HepG2 (cell line): Measurements from ENCODE around the gene NHSL1. TPM values are rescaled to one million over a fixed set of nuclear protein-coding genes. Genes with fewer than 3 reads are reported as not detected.

Experiments
- ATAC-seq: fragments of 200-7000 bp; cut with Tn5 transposase; 3 replicates; pipeline ENCODE4 v1.9.1; 2020; ENCODE audit warnings: mild to moderate bottlenecking, moderate library complexity
- BruUV-seq: library from RNA; stranded (reverse); fragments of 400-500 nt; replicated peaks from 2 replicates; lab custom pipeline; 2021; lab: Mats Ljungman, UMichigan
- CTCF ChIA-PET: fragments of 300-600 bp; formaldehyde crosslinking; extraction: SDS; loops from one replicate; lab custom pipeline; 2021; ENCODE audit warnings: low total read pairs, inconsistent platforms, low intra/inter-chr PET ratio; lab: Yijun Ruan, JAX
- POLR2A ChIA-PET: fragments of 350-600 bp; sonication (Branson Sonifier 250); formaldehyde crosslinking; loops from one replicate; lab custom pipeline; 2020; ENCODE audit warnings: antibody characterized with exemption, inconsistent platforms; lab: Yijun Ruan, JAX
- DNase-seq: peaks from one replicate; pipeline ENCODE4 v3.0.0-alpha.2; 2015; ENCODE audit warnings: low spot score
- FAIRE-seq: peaks from 3 replicates; lab custom pipeline; 2011; peaks lifted over from hg19 to GRCh38; lab: Jason Lieb, UNC
- H2AFZ ChIP-seq: one replicate; pipeline ENCODE4 v1.6.1; 2011; ENCODE audit warnings: low read length, inconsistent platforms
- H3K27ac ChIP-seq: fragments of 300-600 bp; 3 replicates; pipeline ENCODE4 v1.8.0; 2011; ENCODE audit warnings: mixed run types, mild to moderate bottlenecking, mixed read lengths, low read length, inconsistent platforms; ENCODE audit not compliant: insufficient read depth; ENCODE audit errors: extremely low read length
- H3K27me3 ChIP-seq, 2 experiments: fragments of 200-600 bp in 1 of 2; 2 replicates in 1 of 2; 3 replicates in 1 of 2; pipeline versions ENCODE4 v1.6.0 to v1.8.0; 2011; ENCODE audit warnings: low read length in 2 of 2, mild to moderate bottlenecking in 2 of 2, moderate library complexity in 2 of 2, inconsistent platforms in 1 of 2; ENCODE audit not compliant: insufficient read depth in 2 of 2, control insufficient read depth in 1 of 2
- H3K36me3 ChIP-seq, 2 experiments: fragments of 200-600 bp in 1 of 2; replicated peaks in 1 of 2; 2 replicates in 1 of 2; 3 replicates in 1 of 2; pipeline versions ENCODE4 v1.5.1 to v1.8.0; 2011; ENCODE audit warnings: low read length in 2 of 2, inconsistent platforms in 1 of 2; ENCODE audit not compliant: insufficient read depth in 2 of 2, control insufficient read depth in 1 of 2
- H3K4me1 ChIP-seq: 2 replicates; pipeline ENCODE4 v1.5.1; 2012; ENCODE audit warnings: low read length, inconsistent platforms; ENCODE audit not compliant: insufficient read depth
- H3K4me2 ChIP-seq: 2 replicates; pipeline ENCODE4 v1.6.0; 2011; ENCODE audit warnings: low read depth, low read length, inconsistent platforms
- H3K4me3 ChIP-seq, 3 experiments: fragments of 200-600 bp in 1 of 3; sonication (generic), shearing (Covaris generic) in 1 of 3; replicated peaks in 1 of 3; 2 replicates each; pipeline ENCODE4 v1.5.1; 2011 to 2016; ENCODE audit warnings: low read length in 3 of 3, inconsistent platforms in 2 of 3, low read depth in 2 of 3, mild to moderate bottlenecking in 2 of 3, control low read depth in 1 of 3, mixed read lengths in 1 of 3; ENCODE audit not compliant: insufficient read depth in 1 of 3
- H3K79me2 ChIP-seq: one replicate; pipeline ENCODE4 v1.6.1; 2011; ENCODE audit warnings: low read length, inconsistent platforms; ENCODE audit not compliant: insufficient read depth
- H3K9ac ChIP-seq: 2 replicates; pipeline ENCODE4 v1.6.0; 2011; ENCODE audit warnings: mild to moderate bottlenecking, low read depth, low read length, inconsistent platforms; ENCODE audit not compliant: insufficient read depth
- H3K9me3 ChIP-seq: 2 replicates; pipeline ENCODE4 v1.5.1; 2012; ENCODE audit warnings: mild to moderate bottlenecking, low read length
- H4K20me1 ChIP-seq: 2 replicates; pipeline ENCODE4 v1.6.0; 2011; ENCODE audit warnings: inconsistent platforms, mild to moderate bottlenecking, low read length, moderate library complexity; ENCODE audit not compliant: insufficient read depth
- FIP1L1 ChIP-seq: fragments of 200-400 bp; formaldehyde crosslinking; IDR thresholded peaks from 2 replicates; pipeline ENCODE4 v1.6.1; 2018; ENCODE audit warnings: low read depth, mild to moderate bottlenecking, low read length, moderate library complexity, borderline replicate concordance; ENCODE audit not compliant: insufficient read depth
- KAT2B ChIP-seq: fragments of 150-350 bp; IDR thresholded peaks from 2 replicates; pipeline ENCODE4 v1.6.1; 2014; ENCODE audit warnings: low read depth, low read length, borderline replicate concordance
- KLF16 ChIP-seq, 2 experiments: sonication (generic) in 1 of 2; formaldehyde crosslinking in 1 of 2; IDR thresholded peaks; 2 replicates each; pipeline versions ENCODE4 v1.6.1 to v1.8.0; 2016 to 2023; ENCODE audit warnings: missing genetic modification reagents in 2 of 2, missing compliant biosample characterization in 1 of 2
- MXD4 ChIP-seq: IDR thresholded peaks from 2 replicates; pipeline ENCODE4 v1.6.1; 2016; ENCODE audit warnings: mild to moderate bottlenecking, missing biosample characterization, missing genetic modification reagents
- NFIB ChIP-seq: sonication (generic); formaldehyde crosslinking; IDR thresholded peaks from 2 replicates; pipeline ENCODE4 v1.9.0; 2021; ENCODE audit warnings: missing genetic modification reagents, mild to moderate bottlenecking, borderline replicate concordance
- PAXIP1 ChIP-seq: sonication (generic); formaldehyde crosslinking; conservative IDR thresholded peaks from 2 replicates; pipeline ENCODE4 v1.4.0; 2020; ENCODE audit warnings: mild to moderate bottlenecking, missing genetic modification reagents, moderate library complexity
- RAD21 ChIP-seq: fragments of 450-650 bp; formaldehyde crosslinking; IDR thresholded peaks from 2 replicates; pipeline ENCODE4 v1.5.0; 2020; ENCODE audit warnings: mild to moderate bottlenecking
- SOX13 ChIP-seq, 3 experiments: fragments of 450-650 bp in 1 of 3; sonication (generic) in 1 of 3; formaldehyde crosslinking in 1 of 3; IDR thresholded peaks in 2 of 3; conservative IDR thresholded peaks in 1 of 3; 2 replicates each; pipeline versions ENCODE4 v1.5.0 to v1.6.1; 2016 to 2020; ENCODE audit warnings: antibody characterized with exemption in 1 of 3, mild to moderate bottlenecking in 1 of 3, missing compliant biosample characterization in 1 of 3, missing genetic modification reagents in 1 of 3, moderate library complexity in 1 of 3
- TARDBP ChIP-seq: sonication (generic); formaldehyde crosslinking; IDR thresholded peaks from 2 replicates; pipeline ENCODE4 v1.8.0; 2022; ENCODE audit warnings: mild to moderate bottlenecking, missing genetic modification reagents
- ZMAT3 ChIP-seq: sonication (generic); formaldehyde crosslinking; conservative IDR thresholded peaks from 2 replicates; pipeline ENCODE4 v1.7.0; 2021; ENCODE audit warnings: missing genetic modification reagents
- ZNF24 ChIP-seq: fragments of 450-650 bp; IDR thresholded peaks from 2 replicates; pipeline ENCODE4 v1.6.1; 2017; ENCODE audit warnings: antibody characterized with exemption, mild to moderate bottlenecking
- ZNF468 ChIP-seq: sonication (generic); formaldehyde crosslinking; IDR thresholded peaks from 2 replicates; pipeline ENCODE4 v1.8.0; 2022; ENCODE audit warnings: mild to moderate bottlenecking, moderate library complexity, missing genetic modification reagents
- in situ Hi-C: cut with HindIII; loops from 2 replicates; pipeline ENCODE4 v1.10.0; 2017; ENCODE audit warnings: low pct_unique_long_range_greater_than_20kb; ENCODE audit not compliant: extremely low pct_ligation_motif_present
- intact Hi-C: fragments of 100-400 bp; cut with micrococcal nuclease; formaldehyde crosslinking; loops from one replicate; pipeline ENCODE4 v1.10.0; 2022; ENCODE audit not compliant: unreplicated experiment
- polyA plus RNA-seq, 8 experiments: library from polyadenylated mRNA; depleted of rRNA in 3 of 8; stranded (reverse) in 7 of 8; unstranded in 1 of 8; fragments of >200 nt; fragmentation: Illumina TruSeq in 4 of 8; extraction: Trizol in 4 of 8; gene quantifications; 2 replicates each; pipeline versions ENCODE4 v1.2.1 to v1.2.3, GENCODE V29; 2011 to 2016; ENCODE audit warnings: low read depth in 4 of 8, missing spikeins in 1 of 8, mixed read lengths in 1 of 8; ENCODE audit not compliant: insufficient read depth in 1 of 8
- total RNA-seq, 5 experiments: library from RNA; depleted of rRNA; stranded (reverse); fragments of >200 nt; fragmentation: Illumina TruSeq; extraction: Trizol; gene quantifications; 2 replicates each; pipeline ENCODE4 v1.2.3, GENCODE V29; 2016; ENCODE audit warnings: low read depth in 1 of 5
- TF ChIP-seq, protein P1 (sequence below): sonication (generic); formaldehyde crosslinking; IDR thresholded peaks from 2 replicates; pipeline ENCODE4 v1.4.0; 2020; ENCODE audit warnings: missing genetic modification reagents, mild to moderate bottlenecking, borderline replicate concordance

The NHSL1 gene
- total and polyA plus RNA-seq, 2 of the 13 experiments (the other 11 are each of a cell fraction or from before 2014, with no cell fraction given), result 24.9 to 53.6 TPM

DNA sequence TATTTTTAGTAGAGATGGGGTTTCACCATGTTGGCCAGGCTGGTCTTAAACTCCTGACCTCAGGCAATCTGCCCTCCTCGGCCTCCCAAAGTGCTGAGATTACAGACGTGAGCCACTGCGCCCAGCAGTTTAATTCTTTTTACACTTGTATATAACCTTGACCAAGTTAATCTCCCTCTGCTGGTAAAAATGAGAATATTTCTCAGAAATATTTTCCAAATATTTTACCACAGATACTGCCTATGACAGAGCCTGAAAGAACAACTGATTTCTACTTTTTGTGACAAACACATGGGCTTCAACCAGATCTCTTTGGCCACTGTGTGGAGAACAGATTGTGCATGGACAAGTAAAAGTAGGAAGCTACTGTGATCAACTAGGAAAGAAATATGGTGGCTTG lies 21.2 kb upstream of the NHSL1 start (continued):
- 0 out of 2 replicates have a peak, but pooled peaks have one; percentile 28 for TF ChIP-seq RAD21 (CRISPR knock-in tag)
- no peak for TF ChIP-seq MXD4
- peak; percentile 72; the same call in 1 of the 2 replicates for TF ChIP-seq ZNF24
- TF ChIP-seq, protein P1, sequence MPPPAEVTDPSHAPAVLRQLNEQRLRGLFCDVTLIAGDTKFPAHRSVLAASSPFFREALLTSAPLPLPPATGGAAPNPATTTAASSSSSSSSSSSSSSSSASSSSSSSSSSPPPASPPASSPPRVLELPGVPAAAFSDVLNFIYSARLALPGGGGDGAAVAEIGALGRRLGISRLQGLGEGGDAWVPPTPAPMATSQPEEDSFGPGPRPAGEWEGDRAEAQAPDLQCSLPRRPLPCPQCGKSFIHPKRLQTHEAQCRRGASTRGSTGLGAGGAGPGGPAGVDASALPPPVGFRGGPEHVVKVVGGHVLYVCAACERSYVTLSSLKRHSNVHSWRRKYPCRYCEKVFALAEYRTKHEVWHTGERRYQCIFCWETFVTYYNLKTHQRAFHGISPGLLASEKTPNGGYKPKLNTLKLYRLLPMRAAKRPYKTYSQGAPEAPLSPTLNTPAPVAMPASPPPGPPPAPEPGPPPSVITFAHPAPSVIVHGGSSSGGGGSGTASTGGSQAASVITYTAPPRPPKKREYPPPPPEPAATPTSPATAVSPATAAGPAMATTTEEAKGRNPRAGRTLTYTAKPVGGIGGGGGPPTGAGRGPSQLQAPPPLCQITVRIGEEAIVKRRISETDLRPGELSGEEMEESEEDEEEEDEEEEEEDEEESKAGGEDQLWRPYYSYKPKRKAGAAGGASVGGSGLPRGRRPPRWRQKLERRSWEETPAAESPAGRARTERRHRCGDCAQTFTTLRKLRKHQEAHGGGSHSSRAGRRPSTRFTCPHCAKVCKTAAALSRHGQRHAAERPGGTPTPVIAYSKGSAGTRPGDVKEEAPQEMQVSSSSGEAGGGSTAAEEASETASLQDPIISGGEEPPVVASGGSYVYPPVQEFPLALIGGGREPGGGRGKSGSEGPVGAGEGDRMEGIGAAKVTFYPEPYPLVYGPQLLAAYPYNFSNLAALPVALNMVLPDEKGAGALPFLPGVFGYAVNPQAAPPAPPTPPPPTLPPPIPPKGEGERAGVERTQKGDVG (CRISPR knock-in tag), result no peak
- TF ChIP-seq, all 625 proteins: peak for 8

DNA sequence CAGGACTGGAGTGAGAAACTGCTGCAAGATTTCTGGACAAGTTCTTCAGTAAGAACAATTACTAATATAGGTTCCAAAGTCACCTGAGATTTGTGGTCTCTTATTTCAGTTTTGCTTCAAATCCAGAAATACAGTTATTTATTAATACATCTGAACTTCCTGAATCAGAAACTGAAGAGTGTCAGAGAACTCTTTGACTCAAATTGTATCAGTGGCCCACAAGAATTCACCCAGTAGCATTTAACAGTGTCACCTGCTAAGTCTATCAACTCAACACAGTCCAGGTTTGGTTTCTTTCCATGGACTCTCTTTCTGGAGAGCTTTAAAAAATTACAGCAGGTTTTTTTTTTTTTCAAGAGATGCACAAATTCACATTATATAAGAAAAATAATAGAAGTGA lies 18.8 kb upstream of the NHSL1 start:
- POLR2A ChIA-PET, result interaction anchor here (0.6 to 1.5 kb wide), 3 partner anchors 18 to 88 kb away, joined by 3 to 5 read pairs (median 3); no protein-coding TSS in a partner anchor
- DNase-seq (no peak), FAIRE-seq (no peak), ATAC-seq (no peak)
- H3K9me3 ChIP-seq, result peaks cover 5% of the 10 kb centered on the region
- no peak overlapping the region for H3K27ac ChIP-seq
- no peak overlapping the region for H3K4me2 ChIP-seq
- H2AFZ ChIP-seq, result no peak overlapping the region
- in situ Hi-C loops (no loop called here), intact Hi-C loops (loop anchor here (5.0 kb wide), 1 partner anchor 249 kb away; no protein-coding TSS in a partner anchor)
- H4K20me1 ChIP-seq, result no peaks in the 10 kb centered on the region
- H3K4me1 ChIP-seq, result peaks cover 36% of the 10 kb centered on the region
- CTCF ChIA-PET, result interaction anchor here (1.5 to 4.8 kb wide), 3 partner anchors 87 to 402 kb away, joined by 3 to 31 read pairs (median 7); no protein-coding TSS in a partner anchor
- peaks cover 60% of the 10 kb centered on the region for H3K79me2 ChIP-seq
- no peaks in the 10 kb centered on the region; a peak in 1 of 5 replicates for H3K36me3 ChIP-seq
- no peak overlapping the region for H3K9ac ChIP-seq
- BruUV-seq, result no TSS peak
- H3K27me3 ChIP-seq, result no peaks in the 10 kb centered on the region
- no peak overlapping the region for H3K4me3 ChIP-seq
- TF ChIP-seq KAT2B, result no peak
- TF ChIP-seq FIP1L1, result no peak
- no peak for TF ChIP-seq NFIB
- TF ChIP-seq SOX13 (IDR thresholded peaks at IDR 0.05), result no peak
- TF ChIP-seq SOX13 (CRISPR knock-in tag; conservative IDR thresholded peaks at IDR 0.05 in 1 of 2, IDR thresholded peaks at IDR 0.05 in 1 of 2), result no peak
- no peak for TF ChIP-seq ZMAT3 (CRISPR knock-in tag)
- TF ChIP-seq TARDBP (CRISPR knock-in tag), result no peak
- TF ChIP-seq PAXIP1 (CRISPR knock-in tag), result 0 out of 2 replicates have a peak, but pooled peaks have one; percentile 8
- no peak for TF ChIP-seq ZNF468 (CRISPR knock-in tag)
- TF ChIP-seq KLF16 (CRISPR knock-in tag; IDR thresholded peaks at IDR 0.05), result no peak
